Measurements from ENCODE around the gene USP30.
"Not testable (repeated sequence)": the region's sequence is repeated elsewhere in the genome, so short reads cannot be mapped to it uniquely, and the experiment has no call there.

The USP30 gene

GRCh38 chr12:109053382-109054123, 1.2 kb downstream of the USP30 start:
- DNase-seq, result peak; percentile 66

- DNase-seq, result not testable (repeated sequence)
Observed at GRCh38 chr12:109054124-109054513, 1.7 kb downstream of the USP30 start.

- no peak for DNase-seq
Observed at GRCh38 chr12:109054520-109054919, 2.1 kb downstream of the USP30 start.

GRCh38 chr12:109056891-109057290, 4.5 kb downstream of the USP30 start:
- no peak for DNase-seq

- no peak for DNase-seq
Observed at GRCh38 chr12:109057376-109057775, 5.0 kb downstream of the USP30 start.

GRCh38 chr12:109058773-109059172, 6.4 kb downstream of the USP30 start:
- DNase-seq, result no peak

GRCh38 chr12:109064143-109064542, 11.8 kb downstream of the USP30 start:
- no peak for DNase-seq

- DNase-seq, result no peak
Observed at GRCh38 chr12:109065154-109065852, 12.9 kb downstream of the USP30 start.

- DNase-seq, result no peak
Observed at GRCh38 chr12:109065853-109066193, 13.4 kb downstream of the USP30 start.

- DNase-seq, result no peak
Observed at GRCh38 chr12:109069307-109070271, 17.2 kb downstream of the USP30 start.

- DNase-seq, result no peak
Observed at GRCh38 chr12:109074866-109075265, 22.5 kb downstream of the USP30 start.

GRCh38 chr12:109082751-109083150, 30.4 kb downstream of the USP30 start:
- no peak for DNase-seq

- DNase-seq, result no peak
Observed at GRCh38 chr12:109084425-109084824, 32.0 kb downstream of the USP30 start.

- DNase-seq, result no peak
Observed at GRCh38 chr12:109085590-109085989, 33.2 kb downstream of the USP30 start.

- no peak for DNase-seq
Observed at GRCh38 chr12:109087250-109087649, 34.9 kb downstream of the USP30 start.

- no peak for DNase-seq
Observed at GRCh38 chr12:109088818-109089217, 36.4 kb downstream of the USP30 start.

- no peak for DNase-seq
Observed at GRCh38 chr12:109089683-109090082, 37.3 kb downstream of the USP30 start.

- DNase-seq, result peak; percentile 27
Observed at GRCh38 chr12:109092497-109093021, 40.2 kb downstream of the USP30 start.

GRCh38 chr12:109093022-109093918, 40.9 kb downstream of the USP30 start, which contains the start of gene ALKBH2:
ALKBH2 (minus strand) TSS chr12:109093472; CDS start chr12:109092786, 686 bp downstream.
- DNase-seq, result peak; percentile 96

- DNase-seq, result no peak
Observed at GRCh38 chr12:109097140-109097434, 44.7 kb downstream of the USP30 start.

GRCh38 chr12:109097435-109098182, 45.2 kb downstream of the USP30 start, which contains the start of gene UNG:
UNG (plus strand) TSS chr12:109097597; CDS start chr12:109097680, 83 bp downstream.
- DNase-seq, result peak; percentile 97

Measured in OCI-M1 (cell line).